ENCODE results near the gene ACVRL1. TPM values are rescaled to one million over a fixed set of nuclear protein-coding genes. Genes with fewer than 3 reads are reported as not detected.

Gene ACVRL1
- total and polyA plus RNA-seq, 9 of the 15 experiments (the other 6 are each of a cell fraction or from before 2014, with no cell fraction given), result 0.07 to 1.4 (median 0.30) TPM

DNA sequence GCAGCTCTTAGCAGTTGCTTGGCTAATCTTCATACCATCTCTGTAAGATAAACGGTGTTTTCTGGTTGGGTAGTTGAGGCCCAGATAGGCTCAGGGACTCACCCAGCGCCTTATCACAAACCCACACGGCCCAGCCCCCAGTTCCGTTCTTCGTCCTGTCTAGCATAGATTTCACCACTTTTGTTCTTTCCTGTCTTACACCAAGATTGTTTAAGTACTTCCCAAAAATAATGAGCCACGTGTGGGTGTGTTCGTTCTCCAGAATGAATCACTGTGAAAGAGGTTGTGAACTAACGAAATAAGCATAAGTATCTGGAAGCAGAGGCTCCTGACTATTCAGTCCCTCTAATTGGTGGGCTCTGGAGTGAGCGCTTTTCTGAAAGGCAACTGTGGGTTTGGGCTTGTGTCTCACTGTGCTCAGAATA, 65.6 kb downstream of the ACVRL1 start (continued):
- TF ChIP-seq, protein P1, sequence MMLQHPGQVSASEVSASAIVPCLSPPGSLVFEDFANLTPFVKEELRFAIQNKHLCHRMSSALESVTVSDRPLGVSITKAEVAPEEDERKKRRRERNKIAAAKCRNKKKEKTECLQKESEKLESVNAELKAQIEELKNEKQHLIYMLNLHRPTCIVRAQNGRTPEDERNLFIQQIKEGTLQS (IDR thresholded peaks at IDR 0.05), result peak; percentile 56; the same call in 1 of the 2 replicates
- TF ChIP-seq, protein P1 (CRISPR knock-in tag; conservative IDR thresholded peaks at IDR 0.05), result no peak
- TF ChIP-seq ZNF175 (CRISPR knock-in tag; IDR thresholded peaks at IDR 0.05; ENCODE audit: low read depth), result peak; percentile 86
- TF ChIP-seq SMARCB1 (IDR thresholded peaks at IDR 0.05; ENCODE audit: insufficient read length, low read depth), result no peak
- TF ChIP-seq DMBX1 (CRISPR knock-in tag; IDR thresholded peaks at IDR 0.05; ENCODE audit: borderline replicate concordance), result peak; percentile 82
- TF ChIP-seq MXI1 (IDR thresholded peaks at IDR 0.05; ENCODE audit: low read depth, low read length), result 0 out of 2 replicates have a peak, but pooled peaks have one; percentile 43
- TF ChIP-seq, protein P2, sequence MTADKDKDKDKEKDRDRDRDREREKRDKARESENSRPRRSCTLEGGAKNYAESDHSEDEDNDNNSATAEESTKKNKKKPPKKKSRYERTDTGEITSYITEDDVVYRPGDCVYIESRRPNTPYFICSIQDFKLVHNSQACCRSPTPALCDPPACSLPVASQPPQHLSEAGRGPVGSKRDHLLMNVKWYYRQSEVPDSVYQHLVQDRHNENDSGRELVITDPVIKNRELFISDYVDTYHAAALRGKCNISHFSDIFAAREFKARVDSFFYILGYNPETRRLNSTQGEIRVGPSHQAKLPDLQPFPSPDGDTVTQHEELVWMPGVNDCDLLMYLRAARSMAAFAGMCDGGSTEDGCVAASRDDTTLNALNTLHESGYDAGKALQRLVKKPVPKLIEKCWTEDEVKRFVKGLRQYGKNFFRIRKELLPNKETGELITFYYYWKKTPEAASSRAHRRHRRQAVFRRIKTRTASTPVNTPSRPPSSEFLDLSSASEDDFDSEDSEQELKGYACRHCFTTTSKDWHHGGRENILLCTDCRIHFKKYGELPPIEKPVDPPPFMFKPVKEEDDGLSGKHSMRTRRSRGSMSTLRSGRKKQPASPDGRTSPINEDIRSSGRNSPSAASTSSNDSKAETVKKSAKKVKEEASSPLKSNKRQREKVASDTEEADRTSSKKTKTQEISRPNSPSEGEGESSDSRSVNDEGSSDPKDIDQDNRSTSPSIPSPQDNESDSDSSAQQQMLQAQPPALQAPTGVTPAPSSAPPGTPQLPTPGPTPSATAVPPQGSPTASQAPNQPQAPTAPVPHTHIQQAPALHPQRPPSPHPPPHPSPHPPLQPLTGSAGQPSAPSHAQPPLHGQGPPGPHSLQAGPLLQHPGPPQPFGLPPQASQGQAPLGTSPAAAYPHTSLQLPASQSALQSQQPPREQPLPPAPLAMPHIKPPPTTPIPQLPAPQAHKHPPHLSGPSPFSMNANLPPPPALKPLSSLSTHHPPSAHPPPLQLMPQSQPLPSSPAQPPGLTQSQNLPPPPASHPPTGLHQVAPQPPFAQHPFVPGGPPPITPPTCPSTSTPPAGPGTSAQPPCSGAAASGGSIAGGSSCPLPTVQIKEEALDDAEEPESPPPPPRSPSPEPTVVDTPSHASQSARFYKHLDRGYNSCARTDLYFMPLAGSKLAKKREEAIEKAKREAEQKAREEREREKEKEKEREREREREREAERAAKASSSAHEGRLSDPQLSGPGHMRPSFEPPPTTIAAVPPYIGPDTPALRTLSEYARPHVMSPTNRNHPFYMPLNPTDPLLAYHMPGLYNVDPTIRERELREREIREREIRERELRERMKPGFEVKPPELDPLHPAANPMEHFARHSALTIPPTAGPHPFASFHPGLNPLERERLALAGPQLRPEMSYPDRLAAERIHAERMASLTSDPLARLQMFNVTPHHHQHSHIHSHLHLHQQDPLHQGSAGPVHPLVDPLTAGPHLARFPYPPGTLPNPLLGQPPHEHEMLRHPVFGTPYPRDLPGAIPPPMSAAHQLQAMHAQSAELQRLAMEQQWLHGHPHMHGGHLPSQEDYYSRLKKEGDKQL (CRISPR knock-in tag; IDR thresholded peaks at IDR 0.05; ENCODE audit: borderline replicate concordance), result no peak
- TF ChIP-seq PML (IDR thresholded peaks at IDR 0.05; ENCODE audit: low read length), result peak; percentile 91
- TF ChIP-seq, protein P3, sequence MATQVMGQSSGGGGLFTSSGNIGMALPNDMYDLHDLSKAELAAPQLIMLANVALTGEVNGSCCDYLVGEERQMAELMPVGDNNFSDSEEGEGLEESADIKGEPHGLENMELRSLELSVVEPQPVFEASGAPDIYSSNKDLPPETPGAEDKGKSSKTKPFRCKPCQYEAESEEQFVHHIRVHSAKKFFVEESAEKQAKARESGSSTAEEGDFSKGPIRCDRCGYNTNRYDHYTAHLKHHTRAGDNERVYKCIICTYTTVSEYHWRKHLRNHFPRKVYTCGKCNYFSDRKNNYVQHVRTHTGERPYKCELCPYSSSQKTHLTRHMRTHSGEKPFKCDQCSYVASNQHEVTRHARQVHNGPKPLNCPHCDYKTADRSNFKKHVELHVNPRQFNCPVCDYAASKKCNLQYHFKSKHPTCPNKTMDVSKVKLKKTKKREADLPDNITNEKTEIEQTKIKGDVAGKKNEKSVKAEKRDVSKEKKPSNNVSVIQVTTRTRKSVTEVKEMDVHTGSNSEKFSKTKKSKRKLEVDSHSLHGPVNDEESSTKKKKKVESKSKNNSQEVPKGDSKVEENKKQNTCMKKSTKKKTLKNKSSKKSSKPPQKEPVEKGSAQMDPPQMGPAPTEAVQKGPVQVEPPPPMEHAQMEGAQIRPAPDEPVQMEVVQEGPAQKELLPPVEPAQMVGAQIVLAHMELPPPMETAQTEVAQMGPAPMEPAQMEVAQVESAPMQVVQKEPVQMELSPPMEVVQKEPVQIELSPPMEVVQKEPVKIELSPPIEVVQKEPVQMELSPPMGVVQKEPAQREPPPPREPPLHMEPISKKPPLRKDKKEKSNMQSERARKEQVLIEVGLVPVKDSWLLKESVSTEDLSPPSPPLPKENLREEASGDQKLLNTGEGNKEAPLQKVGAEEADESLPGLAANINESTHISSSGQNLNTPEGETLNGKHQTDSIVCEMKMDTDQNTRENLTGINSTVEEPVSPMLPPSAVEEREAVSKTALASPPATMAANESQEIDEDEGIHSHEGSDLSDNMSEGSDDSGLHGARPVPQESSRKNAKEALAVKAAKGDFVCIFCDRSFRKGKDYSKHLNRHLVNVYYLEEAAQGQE (IDR thresholded peaks at IDR 0.05; ENCODE audit: borderline replicate concordance), result peak; percentile 28; the same call in 1 of the 2 replicates
- TF ChIP-seq, protein P3 (CRISPR knock-in tag; IDR thresholded peaks at IDR 0.05; ENCODE audit: low read depth), result no peak
- TF ChIP-seq, protein P4, sequence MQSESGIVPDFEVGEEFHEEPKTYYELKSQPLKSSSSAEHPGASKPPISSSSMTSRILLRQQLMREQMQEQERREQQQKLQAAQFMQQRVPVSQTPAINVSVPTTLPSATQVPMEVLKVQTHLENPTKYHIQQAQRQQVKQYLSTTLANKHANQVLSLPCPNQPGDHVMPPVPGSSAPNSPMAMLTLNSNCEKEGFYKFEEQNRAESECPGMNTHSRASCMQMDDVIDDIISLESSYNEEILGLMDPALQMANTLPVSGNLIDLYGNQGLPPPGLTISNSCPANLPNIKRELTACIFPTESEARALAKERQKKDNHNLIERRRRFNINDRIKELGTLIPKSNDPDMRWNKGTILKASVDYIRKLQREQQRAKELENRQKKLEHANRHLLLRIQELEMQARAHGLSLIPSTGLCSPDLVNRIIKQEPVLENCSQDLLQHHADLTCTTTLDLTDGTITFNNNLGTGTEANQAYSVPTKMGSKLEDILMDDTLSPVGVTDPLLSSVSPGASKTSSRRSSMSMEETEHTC (IDR thresholded peaks at IDR 0.05), result peak; percentile 53; the same call in 1 of the 2 replicates
